Neural crest cell (in vitro differentiated cells): ENCODE measurements around the gene AAMP. TPM values are rescaled to one million over a fixed set of nuclear protein-coding genes. Genes with fewer than 3 reads are reported as not detected.

Source experiments
- DNase-seq: peaks from one replicate; pipeline ENCODE4 v3.0.0; 2021; ENCODE audit warnings: low read depth, mixed read lengths, low spot score
- H3K27ac Mint-ChIP-seq: one replicate; pipeline ENCODE4 v1.8.0; 2021; ENCODE audit warnings: mild to moderate bottlenecking, mixed read lengths; ENCODE audit not compliant: unreplicated experiment
- H3K27me3 Mint-ChIP-seq: 2 replicates; pipeline ENCODE4 v1.8.0; 2021; ENCODE audit warnings: low read depth, mild to moderate bottlenecking, mixed read lengths
- H3K36me3 Mint-ChIP-seq: 2 replicates; pipeline ENCODE4 v1.8.0; 2021; ENCODE audit warnings: low read depth, mild to moderate bottlenecking, mixed read lengths
- H3K4me1 Mint-ChIP-seq: 2 replicates; pipeline ENCODE4 v1.8.0; 2021; ENCODE audit warnings: mixed read lengths
- H3K4me3 Mint-ChIP-seq: one replicate; pipeline ENCODE4 v1.8.0; 2021; ENCODE audit warnings: mild to moderate bottlenecking, mixed read lengths
- H3K9me3 Mint-ChIP-seq: 2 replicates; pipeline ENCODE4 v1.8.0; 2021; ENCODE audit warnings: mixed read lengths
- total RNA-seq: library from RNA; stranded (reverse); gene quantifications from 2 replicates; pipeline ENCODE4 v1.2.1, GENCODE V29; 2021
- TF ChIP-seq, protein P1 (sequence below): fragments of 200-600 bp; sonication (generic); conservative IDR thresholded peaks from 2 replicates; pipeline ENCODE4 v1.5.0; 2021; ENCODE audit warnings: antibody characterized with exemption, mild to moderate bottlenecking

Gene AAMP
- total RNA-seq, 1 donor from 2014 or later, result 76.6 TPM

DNA sequence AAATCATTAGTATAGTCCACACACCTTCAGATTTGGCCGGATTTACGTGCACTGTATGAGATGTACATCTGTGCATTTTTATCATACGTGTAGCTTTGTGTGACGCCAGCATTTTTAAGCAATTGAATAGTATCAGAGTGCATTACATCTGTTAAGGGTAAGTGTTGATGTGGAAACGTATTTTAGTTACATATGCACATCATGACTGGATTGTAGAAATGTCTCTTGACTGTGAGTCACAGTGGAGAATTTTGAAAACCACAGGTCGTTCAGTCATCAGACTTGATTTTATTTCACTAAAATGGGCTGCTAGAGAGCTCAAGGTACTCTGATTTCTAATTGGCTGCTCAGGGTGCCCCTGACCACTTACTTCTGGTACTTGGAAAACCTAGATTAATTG, 14.5 kb downstream of the AAMP start:
- H3K27ac Mint-ChIP-seq, result no peak overlapping the region
- peaks cover 8% of the 10 kb centered on the region for H3K36me3 Mint-ChIP-seq

DNA sequence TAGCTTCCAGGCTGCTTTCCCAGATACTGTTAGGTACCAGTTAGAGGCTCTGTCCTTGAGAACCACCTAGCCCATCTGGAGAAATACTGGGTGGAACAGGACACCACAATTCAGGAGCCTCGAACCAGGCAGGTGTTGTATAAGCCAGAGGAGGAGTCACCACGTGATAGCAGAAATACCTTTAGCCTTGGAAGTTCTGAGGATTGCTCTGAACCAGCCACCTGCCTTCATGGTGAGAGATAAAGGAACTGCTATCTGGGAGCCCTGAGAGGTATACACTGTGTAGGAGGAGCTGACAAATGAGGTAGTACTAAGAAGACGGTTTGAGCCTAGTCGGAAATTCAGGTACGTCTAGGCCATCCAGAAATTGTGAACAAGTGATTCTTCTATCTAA, 16.7 kb downstream of the AAMP start:
- H3K4me3 Mint-ChIP-seq, result no peak overlapping the region
- H3K4me1 Mint-ChIP-seq, result no peaks in the 10 kb centered on the region
- peaks cover 12% of the 10 kb centered on the region for H3K36me3 Mint-ChIP-seq
- no peaks in the 10 kb centered on the region for H3K9me3 Mint-ChIP-seq
- H3K27me3 Mint-ChIP-seq, result no peaks in the 10 kb centered on the region
- no peak for DNase-seq
- TF ChIP-seq, protein P1, sequence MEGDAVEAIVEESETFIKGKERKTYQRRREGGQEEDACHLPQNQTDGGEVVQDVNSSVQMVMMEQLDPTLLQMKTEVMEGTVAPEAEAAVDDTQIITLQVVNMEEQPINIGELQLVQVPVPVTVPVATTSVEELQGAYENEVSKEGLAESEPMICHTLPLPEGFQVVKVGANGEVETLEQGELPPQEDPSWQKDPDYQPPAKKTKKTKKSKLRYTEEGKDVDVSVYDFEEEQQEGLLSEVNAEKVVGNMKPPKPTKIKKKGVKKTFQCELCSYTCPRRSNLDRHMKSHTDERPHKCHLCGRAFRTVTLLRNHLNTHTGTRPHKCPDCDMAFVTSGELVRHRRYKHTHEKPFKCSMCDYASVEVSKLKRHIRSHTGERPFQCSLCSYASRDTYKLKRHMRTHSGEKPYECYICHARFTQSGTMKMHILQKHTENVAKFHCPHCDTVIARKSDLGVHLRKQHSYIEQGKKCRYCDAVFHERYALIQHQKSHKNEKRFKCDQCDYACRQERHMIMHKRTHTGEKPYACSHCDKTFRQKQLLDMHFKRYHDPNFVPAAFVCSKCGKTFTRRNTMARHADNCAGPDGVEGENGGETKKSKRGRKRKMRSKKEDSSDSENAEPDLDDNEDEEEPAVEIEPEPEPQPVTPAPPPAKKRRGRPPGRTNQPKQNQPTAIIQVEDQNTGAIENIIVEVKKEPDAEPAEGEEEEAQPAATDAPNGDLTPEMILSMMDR, result no peak
- H3K27ac Mint-ChIP-seq, result no peak overlapping the region

More for the DNA sequence above, 14.5 kb downstream of the AAMP start:
- Mint-ChIP-seq H3K4me3 (no peak overlapping the region), H3K27me3 (no peaks in the 10 kb centered on the region), H3K9me3 (no peaks in the 10 kb centered on the region), H3K4me1 (peaks cover 2% of the 10 kb centered on the region)
- TF ChIP-seq, protein P1, result no peak
- DNase-seq, result no peak

GRCh38 chr2:218252509-218253231, 17.3 kb downstream of the AAMP start:
- Mint-ChIP-seq H3K27ac (no peak overlapping the region), H3K36me3 (peaks cover 12% of the 10 kb centered on the region), H3K9me3 (no peaks in the 10 kb centered on the region), H3K4me3 (no peak overlapping the region), H3K4me1 (no peaks in the 10 kb centered on the region), H3K27me3 (no peaks in the 10 kb centered on the region)
- DNase-seq, result no peak
- TF ChIP-seq, protein P1, result no peak

- no peaks in the 10 kb centered on the region for H3K4me1 Mint-ChIP-seq
- H3K36me3 Mint-ChIP-seq, result peaks cover 8% of the 10 kb centered on the region
- no peaks in the 10 kb centered on the region for H3K27me3 Mint-ChIP-seq
- TF ChIP-seq, protein P1, result no peak
- no peak overlapping the region for H3K4me3 Mint-ChIP-seq
- no peaks in the 10 kb centered on the region for H3K9me3 Mint-ChIP-seq
- DNase-seq, result no peak
- H3K27ac Mint-ChIP-seq, result no peak overlapping the region
These were observed 20.2 kb downstream of the AAMP start for GRCh38 chr2:218249691-218250090.

- TF ChIP-seq, protein P1, result no peak
- H3K9me3 Mint-ChIP-seq, result no peaks in the 10 kb centered on the region
- H3K27me3 Mint-ChIP-seq, result no peaks in the 10 kb centered on the region
- DNase-seq, result no peak
- no peak overlapping the region for H3K27ac Mint-ChIP-seq
- H3K36me3 Mint-ChIP-seq, result peaks cover 8% of the 10 kb centered on the region
- H3K4me1 Mint-ChIP-seq, result no peaks in the 10 kb centered on the region
- no peak overlapping the region for H3K4me3 Mint-ChIP-seq
These were observed 24.7 kb downstream of the AAMP start for GRCh38 chr2:218245214-218245613.
